PFSK-1 (cell line): ENCODE data around the gene MUC4.

Experiments
- FOXP2 ChIP-seq: optimal IDR thresholded peaks from 2 replicates; pipeline ENCODE3; 2011; ENCODE audit warnings: borderline replicate concordance, control low read depth, inconsistent platforms; ENCODE audit not compliant: insufficient read depth; ENCODE audit errors: extremely low read length, extremely low read depth
- POLR2AphosphoS5 ChIP-seq: IDR thresholded peaks from 2 replicates; pipeline ENCODE4 v1.6.1; 2012; ENCODE audit warnings: low read depth, mild to moderate bottlenecking, control low read depth, low read length, moderate library complexity
- SIN3A ChIP-seq: IDR thresholded peaks from 2 replicates; pipeline ENCODE4 v1.6.1; 2012; ENCODE audit warnings: mild to moderate bottlenecking, low read length, moderate library complexity, borderline replicate concordance; ENCODE audit not compliant: insufficient read depth
- TAF1 ChIP-seq: IDR thresholded peaks from 2 replicates; pipeline ENCODE4 v1.6.1; 2012; ENCODE audit warnings: low read length, control low read depth, borderline replicate concordance; ENCODE audit not compliant: insufficient read depth
- TF ChIP-seq, protein P1 (sequence below), 2 experiments: IDR thresholded peaks; 2 replicates each; pipeline versions ENCODE4 v1.6.1 to v1.8.0; 2011 to 2012; ENCODE audit warnings: low read depth in 2 of 2, low read length in 2 of 2, control low read depth in 1 of 2, inconsistent platforms in 1 of 2, mild to moderate bottlenecking in 1 of 2, moderate library complexity in 1 of 2; ENCODE audit not compliant: insufficient read depth in 1 of 2

Gene MUC4

DNA sequence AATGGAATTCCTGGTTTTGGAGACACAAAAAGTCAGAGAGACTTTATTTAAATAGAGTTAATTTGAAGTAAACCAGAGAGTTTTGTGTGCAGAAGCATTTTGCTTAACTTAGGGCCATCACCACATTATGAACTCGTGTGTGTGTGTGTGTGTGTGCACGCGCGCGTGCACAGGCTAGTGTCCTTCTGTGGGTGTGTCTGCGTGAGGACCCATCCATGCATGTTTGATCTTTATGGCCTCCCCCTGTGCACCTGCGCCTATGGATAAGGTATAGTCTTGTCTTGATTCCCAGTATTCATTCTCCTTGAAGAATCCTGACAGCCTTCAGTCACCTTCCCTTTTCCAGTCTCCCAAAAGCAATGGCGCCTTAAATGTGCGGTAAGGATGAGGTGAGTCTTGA, 65.0 kb downstream of the MUC4 start:
- TF ChIP-seq SIN3A (no peak), TAF1 (no peak), POLR2AphosphoS5 (no peak), FOXP2 (no peak)
- TF ChIP-seq, protein P1, sequence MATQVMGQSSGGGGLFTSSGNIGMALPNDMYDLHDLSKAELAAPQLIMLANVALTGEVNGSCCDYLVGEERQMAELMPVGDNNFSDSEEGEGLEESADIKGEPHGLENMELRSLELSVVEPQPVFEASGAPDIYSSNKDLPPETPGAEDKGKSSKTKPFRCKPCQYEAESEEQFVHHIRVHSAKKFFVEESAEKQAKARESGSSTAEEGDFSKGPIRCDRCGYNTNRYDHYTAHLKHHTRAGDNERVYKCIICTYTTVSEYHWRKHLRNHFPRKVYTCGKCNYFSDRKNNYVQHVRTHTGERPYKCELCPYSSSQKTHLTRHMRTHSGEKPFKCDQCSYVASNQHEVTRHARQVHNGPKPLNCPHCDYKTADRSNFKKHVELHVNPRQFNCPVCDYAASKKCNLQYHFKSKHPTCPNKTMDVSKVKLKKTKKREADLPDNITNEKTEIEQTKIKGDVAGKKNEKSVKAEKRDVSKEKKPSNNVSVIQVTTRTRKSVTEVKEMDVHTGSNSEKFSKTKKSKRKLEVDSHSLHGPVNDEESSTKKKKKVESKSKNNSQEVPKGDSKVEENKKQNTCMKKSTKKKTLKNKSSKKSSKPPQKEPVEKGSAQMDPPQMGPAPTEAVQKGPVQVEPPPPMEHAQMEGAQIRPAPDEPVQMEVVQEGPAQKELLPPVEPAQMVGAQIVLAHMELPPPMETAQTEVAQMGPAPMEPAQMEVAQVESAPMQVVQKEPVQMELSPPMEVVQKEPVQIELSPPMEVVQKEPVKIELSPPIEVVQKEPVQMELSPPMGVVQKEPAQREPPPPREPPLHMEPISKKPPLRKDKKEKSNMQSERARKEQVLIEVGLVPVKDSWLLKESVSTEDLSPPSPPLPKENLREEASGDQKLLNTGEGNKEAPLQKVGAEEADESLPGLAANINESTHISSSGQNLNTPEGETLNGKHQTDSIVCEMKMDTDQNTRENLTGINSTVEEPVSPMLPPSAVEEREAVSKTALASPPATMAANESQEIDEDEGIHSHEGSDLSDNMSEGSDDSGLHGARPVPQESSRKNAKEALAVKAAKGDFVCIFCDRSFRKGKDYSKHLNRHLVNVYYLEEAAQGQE (IDR thresholded peaks at IDR 0.05; ENCODE audit: insufficient read depth in 1 of 2, low read depth in 2 of 2, low read length in 2 of 2): no peak

DNA sequence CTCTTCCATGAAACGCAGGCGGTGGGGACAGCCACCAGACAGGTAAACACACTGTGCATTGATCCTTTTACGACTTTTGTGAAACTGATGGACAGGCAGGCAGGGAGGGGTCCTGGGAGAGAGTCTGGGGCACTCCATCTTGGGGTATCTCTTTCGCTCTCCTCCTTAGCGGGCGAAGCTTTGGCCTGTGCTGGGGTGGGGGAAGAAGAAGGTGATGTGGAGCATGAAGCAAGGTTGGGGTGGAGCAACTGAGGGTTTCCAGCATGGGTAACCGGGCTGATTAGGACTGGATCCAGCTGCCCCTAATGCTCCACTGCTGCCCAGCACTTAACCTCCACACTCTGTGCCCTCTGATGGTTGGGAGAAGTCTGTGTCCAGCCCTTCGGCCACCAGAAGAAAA, 65.4 kb downstream of the MUC4 start:
- TF ChIP-seq POLR2AphosphoS5 (no peak), FOXP2 (no peak), SIN3A (no peak), TAF1 (no peak)
- TF ChIP-seq, protein P1 (IDR thresholded peaks at IDR 0.05; ENCODE audit: insufficient read depth in 1 of 2, low read depth in 2 of 2, low read length in 2 of 2): no peak

DNA sequence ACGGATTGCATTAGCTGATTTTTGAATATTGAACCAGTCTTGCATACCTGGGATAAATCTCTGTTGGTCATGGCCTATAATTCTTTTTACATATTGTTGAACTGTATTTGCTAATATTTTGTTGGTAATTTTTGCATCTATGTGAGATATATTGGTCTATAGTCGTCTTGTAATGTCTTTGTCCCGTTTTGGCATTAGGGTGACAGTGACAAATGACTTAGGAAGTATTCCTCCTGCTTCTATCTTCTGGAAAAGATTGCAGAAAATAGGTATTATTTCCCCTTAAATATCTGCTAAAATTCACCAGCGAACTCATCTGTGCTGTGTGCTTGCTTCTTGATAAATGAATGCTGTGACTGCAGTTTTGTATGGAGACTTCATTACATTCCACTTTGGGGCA, 67.3 kb downstream of the MUC4 start:
- no peak for TF ChIP-seq SIN3A
- no peak for TF ChIP-seq TAF1
- TF ChIP-seq POLR2AphosphoS5: no peak
- no peak for TF ChIP-seq FOXP2
- TF ChIP-seq, protein P1 (IDR thresholded peaks at IDR 0.05; ENCODE audit: insufficient read depth in 1 of 2, low read depth in 2 of 2, low read length in 2 of 2): no peak

DNA sequence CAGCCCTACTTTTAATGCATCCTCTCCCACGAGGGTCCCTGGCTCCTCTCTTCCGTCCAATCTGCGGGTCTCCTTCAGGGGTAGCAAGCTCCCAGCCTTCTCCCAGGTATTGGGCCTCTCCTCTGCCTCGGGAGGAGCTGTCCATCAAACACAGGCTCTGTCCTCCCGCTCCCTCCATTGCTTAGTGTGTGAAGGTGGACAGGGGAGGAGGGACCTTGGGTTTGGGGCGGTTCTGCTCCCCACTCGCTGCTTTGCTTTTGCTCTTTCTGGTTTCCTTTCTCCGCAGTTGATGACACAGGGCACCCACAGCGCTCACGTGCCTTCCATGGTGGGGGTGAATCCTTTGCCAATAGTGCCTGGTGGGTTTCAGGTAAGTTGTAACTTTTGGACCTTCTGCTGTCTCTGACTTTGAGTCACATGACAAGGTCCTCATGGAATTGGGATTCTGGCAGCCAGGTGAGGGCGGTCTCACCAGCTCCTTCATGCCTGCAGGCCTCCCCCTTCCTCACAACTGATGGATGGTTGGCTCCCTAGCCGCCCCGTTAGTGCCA, 72.1 kb downstream of the MUC4 start:
- TF ChIP-seq POLR2AphosphoS5 (no peak), FOXP2 (no peak), TAF1 (no peak), SIN3A (no peak)
- TF ChIP-seq, protein P1 (IDR thresholded peaks at IDR 0.05; ENCODE audit: insufficient read depth in 1 of 2, low read depth in 2 of 2, low read length in 2 of 2): no peak
